Caco-2 (cell line): ENCODE measurements around the gene CDK2. TPM values are rescaled to one million over a fixed set of nuclear protein-coding genes. Genes with fewer than 3 reads are reported as not detected.

Experiments
- BruUV-seq: library from RNA; stranded (reverse); fragments of 400-500 nt; replicated peaks from 2 replicates; lab custom pipeline; 2021; lab: Mats Ljungman, UMichigan
- CTCF ChIA-PET: fragments of 300-600 bp; sonication (Branson Sonifier 250); formaldehyde crosslinking; loops from one replicate; lab custom pipeline; 2022; ENCODE audit warnings: antibody characterized with exemption; lab: Charles Lee
- POLR2A ChIA-PET: fragments of 300-600 bp; sonication (Branson Sonifier 250); formaldehyde crosslinking; loops from one replicate; lab custom pipeline; 2022; ENCODE audit warnings: antibody characterized with exemption; lab: Charles Lee
- DNase-seq, 2 experiments: peaks; one replicate each; pipeline versions ENCODE4 v3.0.0 to v3.0.0-alpha.2; 2020 to 2022
- H3K27me3 ChIP-seq: replicated peaks from 2 replicates; pipeline ENCODE4 v1.6.0; 2011; ENCODE audit warnings: low read length; ENCODE audit not compliant: control insufficient read depth, insufficient read depth
- H3K36me3 ChIP-seq: 2 replicates; pipeline ENCODE4 v1.5.1; 2011; ENCODE audit warnings: low read length; ENCODE audit not compliant: control insufficient read depth, insufficient read depth
- H3K4me1 ChIP-seq: fragments of 250-450 bp; sonication (Bioruptor Pico); 2 replicates; pipeline ENCODE4 v1.5.1; 2020; ENCODE audit warnings: mild to moderate bottlenecking
- H3K4me3 ChIP-seq: 2 replicates; pipeline ENCODE4 v1.5.1; 2011; ENCODE audit warnings: low read depth, mild to moderate bottlenecking, control low read depth, low read length
- H3K9me3 ChIP-seq: fragments of 250-450 bp; sonication (Bioruptor Pico); 2 replicates; pipeline ENCODE4 v1.5.1; 2020; ENCODE audit warnings: mild to moderate bottlenecking, moderate library complexity
- H3K27ac Mint-ChIP-seq: one replicate; pipeline ENCODE4 v1.8.0; 2022; ENCODE audit warnings: mixed read lengths; ENCODE audit not compliant: unreplicated experiment
- H3K27me3 Mint-ChIP-seq: one replicate; pipeline ENCODE4 v1.8.0; 2022; ENCODE audit warnings: mixed read lengths; ENCODE audit not compliant: insufficient read depth, unreplicated experiment
- H3K36me3 Mint-ChIP-seq: one replicate; pipeline ENCODE4 v1.8.0; 2022; ENCODE audit warnings: mild to moderate bottlenecking, mixed read lengths; ENCODE audit not compliant: insufficient read depth, unreplicated experiment
- H3K4me1 Mint-ChIP-seq: one replicate; pipeline ENCODE4 v1.8.0; 2022; ENCODE audit warnings: low read depth, mixed read lengths; ENCODE audit not compliant: unreplicated experiment
- H3K4me3 Mint-ChIP-seq: one replicate; pipeline ENCODE4 v1.8.0; 2022; ENCODE audit warnings: mild to moderate bottlenecking, moderate library complexity, mixed read lengths; ENCODE audit not compliant: unreplicated experiment
- H3K9me3 Mint-ChIP-seq: one replicate; pipeline ENCODE4 v1.8.0; 2022; ENCODE audit warnings: mixed read lengths; ENCODE audit not compliant: unreplicated experiment
- CTCF ChIP-seq, 2 experiments: fragments of 200-600 bp in 1 of 2; IDR thresholded peaks; 1 replicate in 1 of 2; 2 replicates in 1 of 2; pipeline versions ENCODE4 v1.5.1 to v1.8.0; 2011 to 2022; ENCODE audit warnings: antibody characterized with exemption in 1 of 2, control low read depth in 1 of 2, inconsistent platforms in 1 of 2, low read depth in 1 of 2, low read length in 1 of 2, mild to moderate bottlenecking in 1 of 2, moderate library complexity in 1 of 2; ENCODE audit not compliant: insufficient read depth in 1 of 2, severe bottlenecking in 1 of 2, unreplicated experiment in 1 of 2
- intact Hi-C: fragments of 100-400 bp; cut with micrococcal nuclease; formaldehyde crosslinking; loops from one replicate; pipeline ENCODE4 v1.10.0; 2022; ENCODE audit not compliant: unreplicated experiment
- total RNA-seq: library from RNA; stranded (reverse); gene quantifications from 2 replicates; pipeline ENCODE4 v1.2.3, GENCODE V29; 2022

The CDK2 gene
- total RNA-seq, 1 experiment from 2014 or later: 110 TPM

DNA sequence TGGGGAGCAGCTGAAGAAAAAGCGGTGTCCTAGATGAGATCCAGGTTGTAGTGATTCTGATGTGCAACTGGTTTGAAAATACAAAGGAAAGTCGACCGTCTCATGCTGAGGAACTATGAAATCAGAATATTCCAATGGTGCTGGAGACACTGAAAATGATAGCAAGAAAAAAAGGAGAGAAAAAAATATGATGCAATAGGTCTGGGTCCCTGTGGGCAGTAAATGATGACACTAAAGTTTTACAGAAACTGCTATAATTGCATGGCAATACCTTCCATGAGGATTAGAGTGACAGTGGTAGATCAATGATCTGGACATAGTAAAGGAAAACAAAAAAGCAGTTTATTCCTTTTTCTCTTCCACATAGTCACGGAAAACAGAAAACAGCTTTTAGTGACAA lies 41.3 kb upstream of the CDK2 start:
- peaks cover 25% of the 10 kb centered on the region for H3K4me1 Mint-ChIP-seq
- no peak for TF ChIP-seq CTCF (IDR thresholded peaks at IDR 0.05; ENCODE audit: insufficient read depth in 1 of 2, low read depth in 1 of 2, low read length in 1 of 2, severe bottlenecking in 1 of 2, unreplicated experiment in 1 of 2)
- intact Hi-C loops: no loop called here
- H3K4me3 Mint-ChIP-seq: peak overlapping the region; percentile 98
- no peaks in the 10 kb centered on the region for H3K9me3 Mint-ChIP-seq
- ChIA-PET POLR2A (no interaction called here), CTCF (interaction anchor here (1.5 kb wide), 1 partner anchor 108 kb away, joined by 4 read pairs; the partner anchor contains the start of genes ORMDL2 and SARNP)
- H3K27me3 Mint-ChIP-seq: no peaks in the 10 kb centered on the region
- BruUV-seq: no TSS peak
- H3K36me3 Mint-ChIP-seq: peaks cover 39% of the 10 kb centered on the region
- Histone ChIP-seq H3K4me1 (peaks cover 9% of the 10 kb centered on the region), H3K4me3 (no peak overlapping the region), H3K36me3 (peaks cover 1% of the 10 kb centered on the region), H3K27me3 (no peaks in the 10 kb centered on the region), H3K9me3 (no peaks in the 10 kb centered on the region)
- DNase-seq: no peak
- peak overlapping the region; percentile 33 for H3K27ac Mint-ChIP-seq

DNA sequence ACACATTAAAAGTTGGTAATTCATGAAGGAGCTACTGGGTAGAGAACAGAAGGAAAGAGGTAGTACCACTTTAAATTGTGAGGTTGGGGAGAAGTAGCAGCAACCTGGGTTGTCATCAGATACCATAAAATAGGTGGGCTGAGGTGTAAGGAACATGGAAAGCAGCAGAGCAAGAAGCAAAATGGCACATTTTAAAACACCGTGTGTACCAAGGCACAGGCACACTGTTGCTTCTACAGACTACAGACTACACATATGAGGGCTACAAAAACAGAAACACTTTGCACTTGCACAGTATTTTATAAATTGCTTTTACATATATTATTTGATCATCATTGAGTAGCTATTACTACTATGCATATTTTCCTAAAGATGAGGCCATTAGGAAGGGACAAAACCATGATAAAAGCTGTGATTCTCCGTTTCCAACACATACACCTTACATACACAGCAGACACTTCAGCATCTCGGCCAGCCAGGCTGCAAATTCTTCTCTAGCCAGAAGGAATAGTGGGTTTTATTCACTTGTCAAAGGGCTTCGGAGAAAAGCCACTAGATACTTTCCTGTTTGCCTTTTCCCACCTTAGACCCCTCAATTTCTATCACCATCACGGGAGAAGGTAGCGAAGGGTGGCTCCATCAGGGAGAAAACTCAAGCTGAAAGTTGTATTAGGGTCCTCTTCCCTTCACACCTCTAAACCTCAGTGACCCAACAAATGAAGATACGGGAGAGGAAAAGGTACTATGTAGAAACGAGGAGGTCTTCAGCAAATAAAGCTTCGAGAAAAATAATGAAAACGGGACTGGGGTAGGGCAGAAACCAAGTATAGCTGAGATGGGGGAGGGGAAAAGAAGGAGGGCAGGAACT lies 40.5 kb upstream of the CDK2 start:
- Histone ChIP-seq H3K27me3 (no peaks in the 10 kb centered on the region), H3K4me3 (peak overlapping the region; percentile 74), H3K36me3 (peaks cover 1% of the 10 kb centered on the region; the same call in 1 of the 2 replicates), H3K4me1 (peaks cover 15% of the 10 kb centered on the region), H3K9me3 (no peaks in the 10 kb centered on the region)
- intact Hi-C loops: loop anchor here (1.0 to 2.0 kb wide), 2 partner anchors 109 to 187 kb away; partner anchors contain the start of gene SARNP
- peak overlapping the region; percentile 97 for H3K27ac Mint-ChIP-seq
- POLR2A ChIA-PET: interaction anchor here (0.7 to 2.9 kb wide), 4 partner anchors 17 to 96 kb away, joined by 3 to 21 read pairs (median 8); partner anchors contain the start of genes DNAJC14 and RAB5B
- no peak for DNase-seq
- H3K4me1 Mint-ChIP-seq: peaks cover 30% of the 10 kb centered on the region
- TF ChIP-seq CTCF (IDR thresholded peaks at IDR 0.05; ENCODE audit: insufficient read depth in 1 of 2, low read depth in 1 of 2, low read length in 1 of 2, severe bottlenecking in 1 of 2, unreplicated experiment in 1 of 2): no peak
- H3K36me3 Mint-ChIP-seq: peaks cover 41% of the 10 kb centered on the region
- peak overlapping the region; percentile 98 for H3K4me3 Mint-ChIP-seq
- H3K9me3 Mint-ChIP-seq: no peaks in the 10 kb centered on the region
- BruUV-seq: TSS peak; percentile 42
- H3K27me3 Mint-ChIP-seq: no peaks in the 10 kb centered on the region
- CTCF ChIA-PET: interaction anchor here (0.6 to 2.9 kb wide), 11 partner anchors 14 to 273 kb away, joined by 3 to 11 read pairs (median 5); partner anchors contain the start of genes ORMDL2 and SARNP
